Suprapubic skin (tissue), 4 donors: ENCODE results near the gene NFYC. TPM values are rescaled to one million over a fixed set of nuclear protein-coding genes. Genes with fewer than 3 reads are reported as not detected.
"Not testable (repeated sequence)": the region's sequence is repeated elsewhere in the genome, so short reads cannot be mapped to it uniquely, and the experiment has no call there.

Experiments
- DNase-seq, 2 donors: peaks; one replicate each; pipeline ENCODE4 v3.0.0-alpha.2; 2019; ENCODE audit warnings: low spot score in 2 of 2
- H3K27ac ChIP-seq: fragments of 200-600 bp; sonication (generic); one replicate; pipeline ENCODE4 v1.5.1; 2019
- H3K27me3 ChIP-seq: fragments of 200-600 bp; sonication (generic); one replicate; pipeline ENCODE4 v1.5.1; 2019
- H3K36me3 ChIP-seq: fragments of 200-600 bp; sonication (generic); one replicate; pipeline ENCODE4 v1.5.1; 2019
- H3K4me1 ChIP-seq: fragments of 200-600 bp; sonication (generic); one replicate; pipeline ENCODE4 v1.5.1; 2019
- H3K4me3 ChIP-seq: fragments of 200-600 bp; sonication (generic); one replicate; pipeline ENCODE4 v1.5.1; 2019; ENCODE audit warnings: mild to moderate bottlenecking
- H3K9me3 ChIP-seq: fragments of 200-600 bp; sonication (generic); one replicate; pipeline ENCODE4 v1.5.1; 2019
- EP300 ChIP-seq: sonication (generic); formaldehyde crosslinking; IDR thresholded peaks from one replicate; pipeline ENCODE4 v1.6.1; 2017; ENCODE audit warnings: antibody characterized with exemption
- POLR2A ChIP-seq, 2 donors: fragments of 450-650 bp; IDR thresholded peaks; one replicate each; pipeline ENCODE4 v1.6.1; 2017; ENCODE audit warnings: antibody characterized with exemption in 2 of 2, mild to moderate bottlenecking in 2 of 2, moderate library complexity in 2 of 2
- POLR2AphosphoS5 ChIP-seq, 3 donors: sonication (generic); formaldehyde crosslinking; IDR thresholded peaks; one replicate each; pipeline ENCODE4 v1.6.1; 2017; ENCODE audit warnings: antibody characterized with exemption in 3 of 3
- WGBS: methylation state at CpG from one replicate; pipeline ENCODE4 v1.1.5; 2018; 5-methylcytosine and 5-hydroxymethylcytosine counted together
- total RNA-seq, 4 donors: library from RNA; depleted of rRNA; stranded (reverse); fragments of >200 nt; gene quantifications; one replicate each; pipeline ENCODE4 v1.1.0, GENCODE V29; 2016
- TF ChIP-seq, protein P1 (sequence below), 2 donors: fragments of 200-600 bp in 1 of 2; fragments of 450-650 bp in 1 of 2; sonication (generic) in 1 of 2; IDR thresholded peaks; one replicate each; pipeline ENCODE4 v1.5.1; 2016 to 2019; ENCODE audit warnings: antibody characterized with exemption in 2 of 2, mild to moderate bottlenecking in 1 of 2, moderate library complexity in 1 of 2

The NFYC gene
- total RNA-seq, 4 donors from 2014 or later: 62.9 to 111 (median 83.5) TPM

DNA sequence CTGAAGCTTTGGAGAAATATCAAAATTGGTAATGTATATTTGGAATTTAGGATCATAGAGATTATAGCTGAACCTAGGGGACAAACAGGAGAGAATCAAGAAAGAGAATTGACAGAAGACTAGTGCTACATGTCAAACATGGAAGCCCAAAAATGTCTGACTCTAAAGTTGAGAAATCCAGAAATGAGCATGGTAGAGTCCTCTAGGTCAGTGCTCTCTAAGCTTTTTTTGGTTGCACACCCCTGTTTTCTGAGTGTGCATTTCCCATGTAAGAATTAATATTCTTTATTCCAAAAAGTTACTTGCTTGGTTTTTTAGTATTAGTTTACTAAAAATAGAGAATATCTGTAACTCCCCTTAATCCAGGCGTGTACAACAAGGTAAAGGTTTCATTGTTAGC lies 25.6 kb downstream of the NFYC start:
- peaks cover 32% of the 10 kb centered on the region for H3K4me1 ChIP-seq
- TF ChIP-seq, protein P1, sequence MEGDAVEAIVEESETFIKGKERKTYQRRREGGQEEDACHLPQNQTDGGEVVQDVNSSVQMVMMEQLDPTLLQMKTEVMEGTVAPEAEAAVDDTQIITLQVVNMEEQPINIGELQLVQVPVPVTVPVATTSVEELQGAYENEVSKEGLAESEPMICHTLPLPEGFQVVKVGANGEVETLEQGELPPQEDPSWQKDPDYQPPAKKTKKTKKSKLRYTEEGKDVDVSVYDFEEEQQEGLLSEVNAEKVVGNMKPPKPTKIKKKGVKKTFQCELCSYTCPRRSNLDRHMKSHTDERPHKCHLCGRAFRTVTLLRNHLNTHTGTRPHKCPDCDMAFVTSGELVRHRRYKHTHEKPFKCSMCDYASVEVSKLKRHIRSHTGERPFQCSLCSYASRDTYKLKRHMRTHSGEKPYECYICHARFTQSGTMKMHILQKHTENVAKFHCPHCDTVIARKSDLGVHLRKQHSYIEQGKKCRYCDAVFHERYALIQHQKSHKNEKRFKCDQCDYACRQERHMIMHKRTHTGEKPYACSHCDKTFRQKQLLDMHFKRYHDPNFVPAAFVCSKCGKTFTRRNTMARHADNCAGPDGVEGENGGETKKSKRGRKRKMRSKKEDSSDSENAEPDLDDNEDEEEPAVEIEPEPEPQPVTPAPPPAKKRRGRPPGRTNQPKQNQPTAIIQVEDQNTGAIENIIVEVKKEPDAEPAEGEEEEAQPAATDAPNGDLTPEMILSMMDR (IDR thresholded peaks at IDR 0.05): no peak
- no peak for TF ChIP-seq EP300
- no peak for TF ChIP-seq POLR2AphosphoS5 (IDR thresholded peaks at IDR 0.05)
- no peak overlapping the region for H3K27ac ChIP-seq
- DNase-seq: no peak
- no peaks in the 10 kb centered on the region for H3K9me3 ChIP-seq
- WGBS: 98% methylated on average over 1 of the region's 1 CpG
- no peaks in the 10 kb centered on the region for H3K36me3 ChIP-seq
- H3K4me3 ChIP-seq: no peak overlapping the region
- no peaks in the 10 kb centered on the region for H3K27me3 ChIP-seq

DNA sequence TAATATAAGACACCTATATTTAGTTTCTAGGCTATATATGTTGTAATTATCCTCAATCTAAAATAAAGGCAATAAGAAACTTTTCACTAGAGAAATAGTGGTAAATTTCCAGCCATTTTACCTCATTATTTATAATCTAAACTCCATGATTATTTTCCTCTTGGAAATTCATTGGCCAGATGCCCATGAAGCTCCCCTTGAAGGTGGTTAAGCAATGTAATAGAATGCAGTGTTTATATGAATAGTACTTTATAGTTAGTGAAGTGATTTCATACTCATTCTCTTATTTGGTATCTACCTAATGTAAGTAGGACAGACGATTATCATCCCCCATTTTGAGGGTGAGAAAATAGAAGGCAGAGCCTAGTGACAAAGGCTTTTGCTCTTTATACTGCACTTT lies 26.5 kb downstream of the NFYC start:
- H3K4me3 ChIP-seq: no peak overlapping the region
- TF ChIP-seq POLR2AphosphoS5 (IDR thresholded peaks at IDR 0.05) (no peak), POLR2A (IDR thresholded peaks at IDR 0.05) (no peak), EP300 (no peak)
- TF ChIP-seq, protein P1 (IDR thresholded peaks at IDR 0.05): no peak
- H3K36me3 ChIP-seq: no peaks in the 10 kb centered on the region
- H3K4me1 ChIP-seq: peaks cover 32% of the 10 kb centered on the region
- no peak for DNase-seq
- no peaks in the 10 kb centered on the region for H3K27me3 ChIP-seq
- 85% methylated on average over 1 of the region's 1 CpG for WGBS
- H3K9me3 ChIP-seq: no peaks in the 10 kb centered on the region
- no peak overlapping the region for H3K27ac ChIP-seq

DNA sequence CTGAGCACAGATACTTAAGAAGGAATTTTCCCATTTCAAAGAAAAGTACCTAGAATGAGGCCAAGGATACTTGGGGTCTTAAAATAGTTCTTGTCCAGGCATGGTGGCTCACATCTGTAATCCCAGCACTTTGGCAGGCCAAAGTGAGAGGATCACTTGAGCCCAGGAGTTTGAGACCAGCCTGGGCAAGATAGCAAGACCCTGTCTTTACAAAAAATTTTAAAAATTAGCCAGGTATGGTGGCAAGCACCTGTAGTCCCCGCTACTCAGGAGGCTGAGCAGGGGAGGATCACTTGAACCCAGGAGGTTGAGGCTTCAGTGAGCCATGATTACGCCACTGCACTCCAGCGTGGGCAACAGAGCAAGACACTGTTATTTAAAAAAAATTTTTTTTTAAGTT lies 29.0 kb downstream of the NFYC start:
- Histone ChIP-seq H3K27ac (no peak overlapping the region), H3K9me3 (no peaks in the 10 kb centered on the region), H3K27me3 (no peaks in the 10 kb centered on the region), H3K4me1 (peaks cover 23% of the 10 kb centered on the region), H3K36me3 (no peaks in the 10 kb centered on the region), H3K4me3 (no peak overlapping the region)
- 92% methylated on average over 3 of the region's 3 CpGs for WGBS
- TF ChIP-seq, protein P1 (IDR thresholded peaks at IDR 0.05): no peak
- TF ChIP-seq EP300: no peak
- no peak for TF ChIP-seq POLR2A (IDR thresholded peaks at IDR 0.05)
- TF ChIP-seq POLR2AphosphoS5 (IDR thresholded peaks at IDR 0.05): no peak
- no peak for DNase-seq

DNA sequence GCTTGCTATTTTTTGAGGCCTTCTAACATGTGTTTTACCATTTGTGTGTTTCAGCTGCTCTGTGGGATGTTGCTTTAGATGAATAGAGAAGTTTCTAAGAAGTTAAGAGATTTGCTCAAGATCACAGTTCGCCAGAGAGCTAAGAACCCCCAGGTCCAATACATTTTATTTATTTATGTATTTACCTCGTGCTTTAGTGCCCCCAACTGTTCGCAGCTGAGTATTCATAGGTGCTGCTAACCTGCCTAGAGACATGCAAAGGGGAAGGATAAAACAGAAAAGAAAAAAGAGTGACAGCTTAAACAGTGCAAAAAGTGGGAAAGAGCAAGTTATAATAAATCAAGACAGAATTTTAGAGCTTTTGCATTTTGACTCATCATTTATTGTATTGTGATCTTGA lies 31.1 kb downstream of the NFYC start:
- DNase-seq: no peak
- TF ChIP-seq POLR2AphosphoS5 (IDR thresholded peaks at IDR 0.05): no peak
- TF ChIP-seq EP300: no peak
- TF ChIP-seq POLR2A (IDR thresholded peaks at IDR 0.05): no peak
- TF ChIP-seq, protein P1 (IDR thresholded peaks at IDR 0.05): no peak
- no peaks in the 10 kb centered on the region for H3K9me3 ChIP-seq
- peaks cover 23% of the 10 kb centered on the region for H3K4me1 ChIP-seq
- no peaks in the 10 kb centered on the region for H3K36me3 ChIP-seq
- 67% methylated on average over 3 of the region's 3 CpGs for WGBS
- no peak overlapping the region for H3K4me3 ChIP-seq
- peak overlapping the region; percentile 41 for H3K27ac ChIP-seq
- no peaks in the 10 kb centered on the region for H3K27me3 ChIP-seq

- Histone ChIP-seq H3K27me3 (no peaks in the 10 kb centered on the region), H3K9me3 (no peaks in the 10 kb centered on the region), H3K4me1 (peaks cover 23% of the 10 kb centered on the region), H3K27ac (no peak overlapping the region), H3K36me3 (no peaks in the 10 kb centered on the region), H3K4me3 (no peak overlapping the region)
- DNase-seq: no peak
- TF ChIP-seq EP300 (no peak), POLR2A (IDR thresholded peaks at IDR 0.05) (no peak), POLR2AphosphoS5 (IDR thresholded peaks at IDR 0.05) (no peak)
- TF ChIP-seq, protein P1 (IDR thresholded peaks at IDR 0.05): no peak
- WGBS: 72% methylated on average over 8 of the region's 8 CpGs
These were observed 31.9 kb downstream of the NFYC start for GRCh38 chr1:40723196-40723955.

DNA sequence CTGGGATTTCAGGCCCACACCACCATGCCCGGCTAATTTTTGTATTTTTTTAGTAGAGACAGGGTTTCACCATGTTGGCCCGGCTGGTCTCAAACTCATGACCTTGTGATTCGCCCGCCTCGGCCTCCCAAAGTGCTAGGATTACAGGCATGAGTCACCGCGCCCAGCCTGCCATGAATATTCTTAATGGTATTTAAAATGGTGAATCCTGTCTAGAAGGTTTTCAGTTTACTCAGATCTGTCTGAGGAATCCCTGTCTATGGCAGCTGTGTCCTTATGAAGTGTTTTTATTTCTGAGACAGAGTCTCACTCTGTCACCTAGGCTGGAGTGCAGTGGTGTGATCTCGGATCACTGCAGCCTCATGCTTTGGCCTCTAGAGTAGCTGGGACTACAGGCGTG lies 36.2 kb downstream of the NFYC start:
- not testable (repeated sequence) for H3K27ac ChIP-seq, H3K36me3 ChIP-seq, H3K4me3 ChIP-seq, H3K27me3 ChIP-seq, DNase-seq, H3K9me3 ChIP-seq
- WGBS: 96% methylated on average over 9 of the region's 9 CpGs
- H3K4me1 ChIP-seq: peaks cover 20% of the 10 kb centered on the region

- 98% methylated on average over 5 of the region's 5 CpGs for WGBS
- not testable (repeated sequence) for H3K27me3 ChIP-seq, DNase-seq, H3K9me3 ChIP-seq, H3K4me3 ChIP-seq, H3K27ac ChIP-seq, H3K36me3 ChIP-seq
- peaks cover 11% of the 10 kb centered on the region for H3K4me1 ChIP-seq
These were observed 37.9 kb downstream of the NFYC start for GRCh38 chr1:40729316-40729862.
